DOHH2 (cell line): ENCODE measurements around the gene SUCO.
A peak's percentile ranks its signal among the peaks of the same experiment; 100 is the strongest.

ENCODE experiments used
- H3F3A ChIP-seq: fragments of 200-600 bp; sonication (generic), shearing (Covaris generic); 2 replicates; pipeline ENCODE4 v1.6.0; 2016; ENCODE audit warnings: antibody characterized with exemption, mild to moderate bottlenecking; ENCODE audit not compliant: control insufficient read depth, insufficient read depth
- H3K27ac ChIP-seq: fragments of 200-600 bp; sonication (generic); 2 replicates; pipeline ENCODE4 v1.5.1; 2014; ENCODE audit warnings: low read depth, mild to moderate bottlenecking, low read length, moderate library complexity
- H3K27me3 ChIP-seq: fragments of 200-600 bp; sonication (generic); 2 replicates; pipeline ENCODE4 v1.6.1; 2014; ENCODE audit warnings: mild to moderate bottlenecking, low read length, mixed read lengths; ENCODE audit not compliant: control insufficient read depth
- H3K36me3 ChIP-seq: fragments of 200-600 bp; sonication (generic); 2 replicates; pipeline ENCODE4 v1.6.1; 2014; ENCODE audit warnings: mild to moderate bottlenecking, low read length, moderate library complexity, mixed read lengths; ENCODE audit not compliant: control insufficient read depth
- H3K4me1 ChIP-seq: fragments of 200-600 bp; sonication (generic); 2 replicates; pipeline ENCODE4 v1.6.1; 2014; ENCODE audit warnings: mild to moderate bottlenecking, low read length, mixed read lengths; ENCODE audit not compliant: control insufficient read depth
- H3K4me2 ChIP-seq: fragments of 200-600 bp; sonication (generic); 2 replicates; pipeline ENCODE4 v1.6.0; 2014; ENCODE audit warnings: mild to moderate bottlenecking, low read length, moderate library complexity
- H3K4me3 ChIP-seq: fragments of 200-600 bp; sonication (generic); 2 replicates; pipeline ENCODE4 v1.5.1; 2014; ENCODE audit warnings: mild to moderate bottlenecking, low read length, mixed read lengths
- H3K79me2 ChIP-seq: fragments of 200-600 bp; sonication (generic); 2 replicates; pipeline ENCODE4 v1.6.1; 2014; ENCODE audit warnings: mild to moderate bottlenecking, low read length, mixed read lengths; ENCODE audit not compliant: control insufficient read depth
- H3K9me2 ChIP-seq: fragments of 200-600 bp; sonication (generic); replicated peaks from 2 replicates; pipeline ENCODE4 v1.6.1; 2014; ENCODE audit warnings: mild to moderate bottlenecking, low read length, mixed read lengths; ENCODE audit not compliant: control insufficient read depth
- H3K9me3 ChIP-seq: fragments of 200-600 bp; sonication (generic); 2 replicates; pipeline ENCODE4 v1.6.1; 2014; ENCODE audit warnings: antibody characterized with exemption, low read length, mixed read lengths; ENCODE audit not compliant: control insufficient read depth, insufficient read depth
- H4K20me1 ChIP-seq: fragments of 200-600 bp; sonication (generic); 2 replicates; pipeline ENCODE4 v1.6.0; 2014; ENCODE audit warnings: low read depth, mild to moderate bottlenecking, antibody characterized with exemption, low read length, moderate library complexity; ENCODE audit not compliant: control insufficient read depth, insufficient read depth
- CTCF ChIP-seq: fragments of 200-600 bp; sonication (generic); IDR thresholded peaks from one replicate; pipeline ENCODE4 v1.5.1; 2014; ENCODE audit warnings: antibody characterized with exemption, mild to moderate bottlenecking, low read depth, low read length; ENCODE audit not compliant: poor library complexity, severe bottlenecking
- EZH2phosphoT487 ChIP-seq: fragments of 200-600 bp; sonication (generic); IDR thresholded peaks from 2 replicates; pipeline ENCODE4 v1.6.1; 2017; ENCODE audit warnings: borderline replicate concordance, mild to moderate bottlenecking, antibody characterized with exemption, low read length, moderate library complexity, mixed read lengths

SUCO gene

GRCh38 chr1:172540635-172541034, 7.7 kb downstream of the SUCO start:
- Histone ChIP-seq H3K9me3 (no peaks in the 10 kb centered on the region), H3K36me3 (peaks cover 3% of the 10 kb centered on the region; the same call in 1 of the 2 replicates), H3K79me2 (peaks cover 100% of the 10 kb centered on the region), H3K4me1 (peaks cover 41% of the 10 kb centered on the region), H3F3A (0 out of 2 replicates have a peak, but pooled peaks cover 4% of the 10 kb centered on the region), H3K4me3 (no peak overlapping the region), H3K27ac (no peak overlapping the region), H4K20me1 (peaks cover 15% of the 10 kb centered on the region; the same call in 1 of the 2 replicates), H3K4me2 (no peak overlapping the region), H3K9me2 (no peaks in the 10 kb centered on the region), H3K27me3 (no peaks in the 10 kb centered on the region)
- no peak for TF ChIP-seq CTCF
- no peak for TF ChIP-seq EZH2phosphoT487

DNA sequence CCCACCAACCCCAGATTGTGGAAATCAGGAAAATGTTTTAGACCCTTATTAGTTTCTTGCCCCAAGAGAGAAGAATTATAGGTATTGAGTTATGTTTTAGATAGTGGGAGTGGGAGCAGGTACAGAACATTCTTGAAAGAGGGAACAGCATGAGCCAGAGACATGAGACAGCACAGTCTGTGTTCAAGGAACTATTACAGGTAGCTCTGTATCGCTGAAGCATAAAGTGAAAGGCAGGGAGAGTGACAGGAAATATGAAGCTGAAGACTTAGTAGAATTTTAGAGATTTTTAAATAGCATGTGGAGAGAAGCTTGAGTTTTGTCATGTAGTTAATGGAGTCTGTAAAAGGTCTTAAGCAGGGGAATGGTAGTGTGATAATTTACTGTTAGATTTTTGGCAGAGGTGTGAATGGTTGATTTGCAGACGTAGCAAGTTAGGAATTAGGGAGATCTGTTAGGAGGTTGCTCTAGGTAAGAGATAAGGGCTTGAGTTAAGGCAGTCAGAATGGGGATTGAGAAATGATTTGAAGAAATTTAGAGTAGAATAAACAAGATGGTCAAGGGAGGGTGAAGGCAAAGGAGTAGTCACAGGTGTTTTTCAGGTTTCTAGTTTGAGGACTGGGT, 11.6 kb downstream of the SUCO start:
- no peak for TF ChIP-seq CTCF
- no peak for TF ChIP-seq EZH2phosphoT487
- Histone ChIP-seq H3K4me1 (peaks cover 38% of the 10 kb centered on the region), H3K27ac (peak overlapping the region; percentile 9; the same call in 1 of the 2 replicates), H3K36me3 (no peaks in the 10 kb centered on the region), H3K4me3 (peak overlapping the region; percentile 38), H3K9me2 (no peaks in the 10 kb centered on the region), H3K27me3 (no peaks in the 10 kb centered on the region), H3K9me3 (no peaks in the 10 kb centered on the region), H3F3A (0 out of 2 replicates have a peak, but pooled peaks cover 4% of the 10 kb centered on the region), H3K79me2 (peaks cover 99% of the 10 kb centered on the region), H3K4me2 (peak overlapping the region; percentile 51), H4K20me1 (peaks cover 13% of the 10 kb centered on the region)

- H3K4me1 ChIP-seq, result peaks cover 38% of the 10 kb centered on the region
- H3K9me3 ChIP-seq, result no peaks in the 10 kb centered on the region
- H3K27ac ChIP-seq, result peak overlapping the region; percentile 9
- no peaks in the 10 kb centered on the region for H3K36me3 ChIP-seq
- H4K20me1 ChIP-seq, result peaks cover 13% of the 10 kb centered on the region
- H3K4me2 ChIP-seq, result peak overlapping the region; percentile 51
- no peaks in the 10 kb centered on the region for H3K9me2 ChIP-seq
- H3K4me3 ChIP-seq, result peak overlapping the region; percentile 38
- peaks cover 99% of the 10 kb centered on the region for H3K79me2 ChIP-seq
- H3F3A ChIP-seq, result 0 out of 2 replicates have a peak, but pooled peaks cover 4% of the 10 kb centered on the region
- TF ChIP-seq CTCF, result no peak
- no peak for TF ChIP-seq EZH2phosphoT487
- H3K27me3 ChIP-seq, result no peaks in the 10 kb centered on the region
Measured at GRCh38 chr1:172545396-172546004, 12.6 kb downstream of the SUCO start.
